ENCODE results near the gene ADAMTSL1.

DNA sequence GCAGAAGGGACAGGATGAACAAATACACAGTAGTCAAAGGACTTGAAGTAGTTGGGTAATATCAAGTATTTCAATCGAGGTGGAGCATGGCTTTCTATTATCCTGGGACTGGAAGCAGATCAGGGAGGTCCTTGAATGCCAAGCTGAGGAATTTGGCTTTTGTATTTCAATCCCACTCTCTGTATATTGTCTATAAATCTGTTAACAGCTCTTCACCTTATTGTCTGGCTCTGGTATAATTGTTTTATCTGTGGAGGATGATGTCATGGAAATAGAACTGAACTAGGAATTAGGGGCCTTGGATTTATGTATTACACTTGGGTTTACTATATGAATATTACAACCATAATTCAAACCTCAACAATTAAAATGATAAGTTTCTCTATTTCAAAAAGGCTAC, 6.3 kb upstream of the ADAMTSL1 start:
- TF ChIP-seq POLR2AphosphoS5 (IDR thresholded peaks at IDR 0.05; ENCODE audit: low read depth, low read length) (no peak), EZH2 (IDR thresholded peaks at IDR 0.05) (no peak)
